Measurements from ENCODE around the gene KHDC3L.

KHDC3L gene

GRCh38 chr6:73339340-73339739 is 23.1 kb upstream of the KHDC3L start:
- no peak overlapping the region for H3K4me3 ChIP-seq (ENCODE audit: low read depth, low read length)
- DNase-seq (ENCODE audit: low read depth): no peak
- TF ChIP-seq POLR2A (IDR thresholded peaks at IDR 0.05; ENCODE audit: extremely low read depth, insufficient read length) (no peak), CTCF (IDR thresholded peaks at IDR 0.05; ENCODE audit: low read depth, low read length) (no peak), MAX (IDR thresholded peaks at IDR 0.05; ENCODE audit: low read depth, low read length) (no peak), MYC (IDR thresholded peaks at IDR 0.05; ENCODE audit: low read depth, low read length) (no peak)

GRCh38 chr6:73340048-73340447 is 22.4 kb upstream of the KHDC3L start:
- no peak for DNase-seq (ENCODE audit: low read depth)
- no peak overlapping the region for H3K4me3 ChIP-seq (ENCODE audit: low read depth, low read length)
- TF ChIP-seq CTCF (IDR thresholded peaks at IDR 0.05; ENCODE audit: low read depth, low read length): no peak

GRCh38 chr6:73341335-73341734 is 21.1 kb upstream of the KHDC3L start:
- no peak overlapping the region for H3K4me3 ChIP-seq (ENCODE audit: low read depth, low read length)
- TF ChIP-seq CTCF (IDR thresholded peaks at IDR 0.05; ENCODE audit: low read depth, low read length): no peak
- no peak for TF ChIP-seq MAX (IDR thresholded peaks at IDR 0.05; ENCODE audit: low read depth, low read length)
- TF ChIP-seq MYC (IDR thresholded peaks at IDR 0.05; ENCODE audit: low read depth, low read length): no peak
- DNase-seq (ENCODE audit: low read depth): no peak

GRCh38 chr6:73342174-73342573 is 20.3 kb upstream of the KHDC3L start:
- no peak overlapping the region for H3K4me3 ChIP-seq (ENCODE audit: low read depth, low read length)
- no peak for DNase-seq (ENCODE audit: low read depth)
- TF ChIP-seq POLR2A (IDR thresholded peaks at IDR 0.05; ENCODE audit: extremely low read depth, insufficient read length) (no peak), MAX (IDR thresholded peaks at IDR 0.05; ENCODE audit: low read depth, low read length) (no peak), CTCF (IDR thresholded peaks at IDR 0.05; ENCODE audit: low read depth, low read length) (no peak), MYC (IDR thresholded peaks at IDR 0.05; ENCODE audit: low read depth, low read length) (no peak)

GRCh38 chr6:73343164-73343563 is 19.3 kb upstream of the KHDC3L start:
- DNase-seq (ENCODE audit: low read depth): no peak
- H3K4me3 ChIP-seq (ENCODE audit: low read depth, low read length): no peak overlapping the region
- TF ChIP-seq CTCF (IDR thresholded peaks at IDR 0.05; ENCODE audit: low read depth, low read length): no peak
- TF ChIP-seq MAX (IDR thresholded peaks at IDR 0.05; ENCODE audit: low read depth, low read length): no peak
- no peak for TF ChIP-seq MYC (IDR thresholded peaks at IDR 0.05; ENCODE audit: low read depth, low read length)
- no peak for TF ChIP-seq POLR2A (IDR thresholded peaks at IDR 0.05; ENCODE audit: extremely low read depth, insufficient read length)

GRCh38 chr6:73348550-73349204 is 13.8 kb upstream of the KHDC3L start:
- TF ChIP-seq MAX (IDR thresholded peaks at IDR 0.05; ENCODE audit: low read depth, low read length) (no peak), MYC (IDR thresholded peaks at IDR 0.05; ENCODE audit: low read depth, low read length) (no peak), CTCF (IDR thresholded peaks at IDR 0.05; ENCODE audit: low read depth, low read length) (no peak), POLR2A (IDR thresholded peaks at IDR 0.05; ENCODE audit: extremely low read depth, insufficient read length) (no peak)
- DNase-seq (ENCODE audit: low read depth): no peak
- H3K4me3 ChIP-seq (ENCODE audit: low read depth, low read length): no peak overlapping the region

Measured in NB4 (cell line).